SH-SY5Y (cell line): ENCODE measurements around the gene CMTM2.

Source experiments
- GATA2 ChIP-seq: IDR thresholded peaks from 2 replicates; pipeline ENCODE4 v1.6.1; 2011; ENCODE audit warnings: mild to moderate bottlenecking, low read depth, low read length
- GATA3 ChIP-seq: IDR thresholded peaks from 2 replicates; pipeline ENCODE4 v1.6.1; 2011; ENCODE audit warnings: low read depth, mild to moderate bottlenecking, low read length, moderate library complexity

CMTM2 gene

DNA sequence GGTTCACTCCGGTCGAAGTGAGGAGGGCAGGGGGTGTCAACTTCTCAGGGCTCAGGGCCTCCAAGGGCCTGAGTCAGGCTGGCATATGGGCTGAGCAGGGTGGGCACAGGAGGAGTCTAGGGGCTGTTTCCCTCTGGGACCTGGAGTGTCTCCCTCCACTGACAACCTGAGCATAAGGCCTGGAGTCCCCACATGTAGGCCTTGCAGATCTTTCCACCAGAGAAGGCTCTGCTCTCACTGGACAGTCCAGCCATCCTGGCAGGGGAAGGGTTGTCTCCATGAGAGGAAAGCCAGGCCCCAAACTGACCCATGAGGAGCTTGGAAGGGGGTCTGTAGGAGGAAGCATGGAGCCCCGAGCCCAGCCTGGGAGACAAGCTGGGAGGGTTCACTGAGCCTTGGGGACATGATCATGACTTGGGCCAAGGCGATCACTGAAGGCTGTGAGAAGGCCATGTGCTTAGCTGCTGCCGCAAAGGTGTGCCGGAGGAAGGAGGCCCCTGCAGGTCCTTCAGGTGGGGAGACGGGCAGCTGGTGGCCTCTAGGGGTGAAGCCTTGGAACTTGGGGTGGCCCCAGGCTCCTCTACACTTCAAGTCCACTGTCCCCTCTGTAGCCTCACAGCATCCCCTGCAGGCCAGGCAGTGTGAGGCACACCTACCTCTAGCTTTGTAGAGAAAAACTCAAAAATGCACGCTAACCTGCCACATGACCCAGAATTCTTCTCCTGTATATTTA is 9.9 kb downstream of the CMTM2 start:
- TF ChIP-seq GATA2 (no peak), GATA3 (no peak)

GRCh38 chr16:66590322-66590721 is 11.1 kb downstream of the CMTM2 start:
- TF ChIP-seq GATA2: no peak
- TF ChIP-seq GATA3: no peak

DNA sequence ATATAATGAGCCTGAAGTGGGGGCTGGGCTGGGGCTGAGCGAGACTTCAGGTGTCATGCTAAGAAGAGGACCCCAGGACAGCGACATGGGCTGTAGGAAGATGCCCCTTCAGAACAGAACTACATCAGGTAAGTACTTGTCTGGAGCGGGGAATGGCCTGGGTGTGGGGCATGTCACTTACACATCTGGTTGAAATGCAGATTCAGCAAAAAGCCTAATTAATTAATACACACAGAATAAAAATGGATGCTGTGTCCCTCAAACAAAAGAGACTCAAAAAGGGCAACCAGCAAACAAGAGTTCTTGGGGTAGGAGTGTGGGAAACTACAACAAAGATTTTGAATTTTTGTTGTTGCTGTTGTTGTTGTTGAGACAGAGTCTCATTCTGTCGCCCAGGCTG is 11.8 kb downstream of the CMTM2 start:
- TF ChIP-seq GATA3: no peak
- no peak for TF ChIP-seq GATA2

DNA sequence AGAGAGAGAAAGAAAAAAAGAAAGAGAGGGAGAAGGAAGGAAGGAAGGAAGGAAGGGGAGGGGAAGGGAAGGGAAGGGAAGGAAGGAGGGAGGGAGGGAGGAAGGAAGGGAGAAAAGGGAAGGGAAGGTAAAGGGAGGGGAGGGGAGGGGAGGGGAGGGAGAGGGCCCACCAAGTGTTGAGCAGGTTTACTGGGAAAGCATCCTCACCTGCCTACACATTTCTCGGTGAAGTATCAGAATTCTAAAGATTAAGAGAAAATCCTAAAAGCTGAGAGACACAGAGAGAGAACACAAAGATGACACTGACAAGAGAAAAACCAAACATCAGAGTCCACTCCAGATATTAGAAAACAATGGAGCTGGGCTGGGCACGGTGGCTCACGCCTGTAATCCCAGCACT is 13.0 kb downstream of the CMTM2 start:
- TF ChIP-seq GATA2 (no peak), GATA3 (no peak)

GRCh38 chr16:66592814-66593213 is 13.6 kb downstream of the CMTM2 start:
- no peak for TF ChIP-seq GATA3
- TF ChIP-seq GATA2: no peak

- TF ChIP-seq GATA3: no peak
Measured at GRCh38 chr16:66594739-66595138, 15.5 kb downstream of the CMTM2 start.

- TF ChIP-seq GATA2 (no peak), GATA3 (no peak)
Measured at GRCh38 chr16:66596986-66597848, 18.0 kb downstream of the CMTM2 start.

- no peak for TF ChIP-seq GATA3
- no peak for TF ChIP-seq GATA2
Measured at GRCh38 chr16:66598111-66598510, 18.8 kb downstream of the CMTM2 start.

DNA sequence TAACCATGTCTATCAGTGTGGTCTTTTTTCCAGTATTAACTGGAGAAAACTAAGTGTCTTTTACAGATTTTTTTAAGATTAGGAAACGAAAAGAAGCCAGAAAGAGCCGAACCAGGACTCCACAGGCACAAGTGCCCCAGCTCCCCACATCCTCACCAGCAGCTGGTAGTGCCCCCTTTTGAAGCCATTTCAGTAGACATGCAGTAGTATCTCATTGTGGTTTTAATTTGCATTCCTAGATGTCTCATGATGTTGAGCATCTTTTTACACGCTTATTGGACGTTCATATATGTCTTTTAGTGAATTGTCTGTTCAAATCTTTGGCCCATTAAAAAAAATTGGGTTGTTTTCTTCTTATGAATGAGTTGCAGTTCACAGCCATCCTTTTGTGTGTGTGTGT is 20.5 kb downstream of the CMTM2 start:
- TF ChIP-seq GATA2 (no peak), GATA3 (no peak)

DNA sequence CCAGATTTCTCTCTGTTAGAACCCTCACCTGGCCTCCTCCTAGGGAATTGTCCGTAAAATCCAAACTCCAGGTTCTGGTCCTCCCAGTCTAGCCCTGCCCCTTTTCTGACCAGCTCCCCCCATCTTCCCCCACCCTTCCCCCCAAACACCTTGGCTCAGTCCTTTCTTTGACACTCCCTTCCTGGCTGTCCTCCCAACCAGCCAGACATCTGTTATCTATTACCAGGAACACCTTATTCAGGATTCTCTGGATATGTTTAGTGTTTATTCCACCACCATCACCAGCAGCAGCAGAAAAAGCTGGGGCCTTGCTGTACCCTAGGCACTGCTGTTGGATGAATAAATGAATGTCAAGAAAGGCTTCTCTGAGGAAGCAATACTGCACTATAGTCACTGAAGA is 21.2 kb downstream of the CMTM2 start:
- no peak for TF ChIP-seq GATA3
- TF ChIP-seq GATA2: no peak

GRCh38 chr16:66601471-66601870 is 22.2 kb downstream of the CMTM2 start:
- TF ChIP-seq GATA3: no peak
- TF ChIP-seq GATA2: no peak

DNA sequence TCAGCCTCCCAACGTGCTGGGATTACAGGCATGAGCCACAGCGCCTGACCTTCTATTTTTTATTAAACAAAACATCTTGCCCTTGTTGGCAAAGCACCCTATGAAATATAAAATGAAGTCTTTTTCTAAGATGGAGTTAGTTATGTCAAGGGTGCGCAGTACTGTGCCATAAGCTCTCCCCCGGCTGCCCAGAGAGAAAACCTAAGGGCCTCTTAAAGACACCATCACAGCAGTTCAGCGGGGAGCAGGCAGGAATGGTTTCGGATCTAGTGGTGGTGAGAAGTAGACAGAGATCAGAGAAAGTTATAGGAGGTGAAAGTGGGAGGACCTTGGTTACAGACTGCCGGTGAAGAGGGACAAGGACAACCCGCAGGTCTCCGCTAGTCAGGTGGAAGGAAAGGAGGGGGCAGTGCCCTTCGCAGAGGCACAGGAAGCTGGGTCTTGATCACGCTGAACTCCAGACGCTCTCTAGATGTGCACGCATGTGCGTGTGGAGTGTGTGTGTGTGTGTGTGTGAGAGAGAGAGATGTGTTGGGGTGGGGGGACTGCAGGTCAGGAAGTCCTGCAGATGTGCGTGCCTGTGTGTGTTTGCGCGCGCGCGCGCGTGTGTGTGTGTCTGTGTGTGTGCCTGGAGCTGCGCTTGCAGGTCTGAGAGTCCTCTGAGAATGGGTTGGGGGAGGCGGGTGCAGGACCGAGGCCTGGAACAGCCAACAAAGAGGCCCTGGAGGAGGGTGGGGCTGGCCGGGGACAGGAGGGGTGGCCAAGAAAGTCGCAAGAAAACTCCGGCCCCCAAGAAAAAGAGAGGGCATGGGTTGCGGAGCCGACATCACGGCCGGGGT is 24.5 kb downstream of the CMTM2 start:
- TF ChIP-seq GATA3: no peak
- no peak for TF ChIP-seq GATA2

- TF ChIP-seq GATA2 (no peak), GATA3 (no peak)
Measured at GRCh38 chr16:66604376-66605176, 25.3 kb downstream of the CMTM2 start, which contains the start of gene CMTM3. Gene CMTM3, plus strand, starts transcription at chr16:66604704. Its CDS starts 102 bp downstream, at chr16:66604806.
